ENCODE measurements around the gene DIP2C.

DNA sequence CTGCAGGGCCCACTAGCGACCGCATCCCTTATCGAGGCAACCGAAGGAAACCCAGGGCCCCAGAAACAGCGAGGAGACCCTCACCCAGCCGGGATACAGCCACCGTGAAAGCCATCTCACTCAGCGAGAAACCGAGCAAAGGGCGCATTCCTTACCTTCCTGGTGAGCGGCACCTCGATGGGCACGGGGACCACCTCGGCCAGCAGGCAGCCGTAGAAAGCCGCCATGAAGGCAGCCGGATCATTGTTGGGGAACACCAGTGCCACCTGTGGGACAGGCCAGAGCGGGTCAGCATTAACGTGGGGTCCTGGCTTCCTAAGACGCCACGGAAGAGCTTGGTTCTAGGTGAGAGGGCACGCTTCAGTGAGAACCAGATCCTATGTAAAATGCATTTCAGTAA is 290.5 kb downstream of the DIP2C start:
- no peak for TF ChIP-seq POLR2A (IDR thresholded peaks at IDR 0.05)
- TF ChIP-seq, protein P1, sequence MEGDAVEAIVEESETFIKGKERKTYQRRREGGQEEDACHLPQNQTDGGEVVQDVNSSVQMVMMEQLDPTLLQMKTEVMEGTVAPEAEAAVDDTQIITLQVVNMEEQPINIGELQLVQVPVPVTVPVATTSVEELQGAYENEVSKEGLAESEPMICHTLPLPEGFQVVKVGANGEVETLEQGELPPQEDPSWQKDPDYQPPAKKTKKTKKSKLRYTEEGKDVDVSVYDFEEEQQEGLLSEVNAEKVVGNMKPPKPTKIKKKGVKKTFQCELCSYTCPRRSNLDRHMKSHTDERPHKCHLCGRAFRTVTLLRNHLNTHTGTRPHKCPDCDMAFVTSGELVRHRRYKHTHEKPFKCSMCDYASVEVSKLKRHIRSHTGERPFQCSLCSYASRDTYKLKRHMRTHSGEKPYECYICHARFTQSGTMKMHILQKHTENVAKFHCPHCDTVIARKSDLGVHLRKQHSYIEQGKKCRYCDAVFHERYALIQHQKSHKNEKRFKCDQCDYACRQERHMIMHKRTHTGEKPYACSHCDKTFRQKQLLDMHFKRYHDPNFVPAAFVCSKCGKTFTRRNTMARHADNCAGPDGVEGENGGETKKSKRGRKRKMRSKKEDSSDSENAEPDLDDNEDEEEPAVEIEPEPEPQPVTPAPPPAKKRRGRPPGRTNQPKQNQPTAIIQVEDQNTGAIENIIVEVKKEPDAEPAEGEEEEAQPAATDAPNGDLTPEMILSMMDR (IDR thresholded peaks at IDR 0.05) = no peak
